WTC11 (cell line): Measurements from ENCODE around the gene RANBP9. TPM values are rescaled to one million over a fixed set of nuclear protein-coding genes. Genes with fewer than 3 reads are reported as not detected.

Experiments
- ATAC-seq: fragments of 200-7000 bp; cut with Tn5 transposase; 2 replicates; pipeline ENCODE4 v1.10.0; 2021; ENCODE audit warnings: mild to moderate bottlenecking, moderate library complexity
- Bru-seq: library from RNA; stranded (reverse); fragments of 400-500 nt; gene quantifications from one replicate; lab custom pipeline; 2021; lab: Mats Ljungman, UMichigan
- CTCF ChIA-PET: fragments of 300-600 bp; sonication (Branson Sonifier 250); formaldehyde crosslinking; loops from one replicate; lab custom pipeline; 2021; ENCODE audit warnings: antibody characterized with exemption; lab: Charles Lee
- POLR2A ChIA-PET: fragments of 350-600 bp; sonication (Branson Sonifier 250); formaldehyde crosslinking; loops from one replicate; lab custom pipeline; 2021; ENCODE audit warnings: antibody characterized with exemption; lab: Charles Lee
- DNase-seq: peaks from one replicate; pipeline ENCODE4 v3.0.0; 2021; ENCODE audit warnings: low spot score
- H3K27ac Mint-ChIP-seq: 2 replicates; pipeline ENCODE4 v1.8.0; 2021; ENCODE audit warnings: mixed read lengths
- H3K27me3 Mint-ChIP-seq: 2 replicates; pipeline ENCODE4 v1.8.0; 2021; ENCODE audit warnings: low read depth, mild to moderate bottlenecking, moderate library complexity, mixed read lengths
- H3K36me3 Mint-ChIP-seq: 2 replicates; pipeline ENCODE4 v1.8.0; 2021; ENCODE audit warnings: mixed read lengths
- H3K4me1 Mint-ChIP-seq: 2 replicates; pipeline ENCODE4 v1.8.0; 2022; ENCODE audit warnings: mixed read lengths
- H3K4me3 Mint-ChIP-seq: 2 replicates; pipeline ENCODE4 v1.8.0; 2021; ENCODE audit warnings: mild to moderate bottlenecking, moderate library complexity, mixed read lengths
- H3K9me3 Mint-ChIP-seq: 2 replicates; pipeline ENCODE4 v1.8.0; 2021; ENCODE audit warnings: mixed read lengths
- AFF4 ChIP-seq: sonication (generic); formaldehyde crosslinking; IDR thresholded peaks from 2 replicates; pipeline ENCODE4 v1.8.1; 2023; ENCODE audit warnings: mild to moderate bottlenecking, missing genetic modification reagents, borderline replicate concordance
- E2F4 ChIP-seq: sonication (generic); formaldehyde crosslinking; IDR thresholded peaks from 2 replicates; pipeline ENCODE4 v1.8.1; 2022; ENCODE audit warnings: low read depth, mild to moderate bottlenecking, moderate library complexity, missing genetic modification reagents, borderline replicate concordance
- E2F5 ChIP-seq: sonication (generic); formaldehyde crosslinking; IDR thresholded peaks from 2 replicates; pipeline ENCODE4 v1.8.1; 2022; ENCODE audit warnings: mild to moderate bottlenecking, moderate library complexity, missing genetic modification reagents
- EMX1 ChIP-seq: fragments of 250-450 bp; sonication (Bioruptor Pico); IDR thresholded peaks from 2 replicates; pipeline ENCODE4 v1.8.0; 2021; ENCODE audit warnings: mild to moderate bottlenecking
- GTF2I ChIP-seq: fragments of 250-450 bp; sonication (Bioruptor Pico); conservative IDR thresholded peaks from 2 replicates; pipeline ENCODE4 v1.4.0; 2021; ENCODE audit warnings: mild to moderate bottlenecking
- HMGXB4 ChIP-seq: sonication (generic); formaldehyde crosslinking; IDR thresholded peaks from 2 replicates; pipeline ENCODE4 v1.8.1; 2023; ENCODE audit warnings: mild to moderate bottlenecking, moderate library complexity, missing genetic modification reagents
- JAZF1 ChIP-seq: fragments of 250-450 bp; sonication (Bioruptor Pico); IDR thresholded peaks from 2 replicates; pipeline ENCODE4 v1.9.0; 2021; ENCODE audit warnings: moderate library complexity, mild to moderate bottlenecking, inconsistent platforms
- KAT7 ChIP-seq: sonication (generic); formaldehyde crosslinking; IDR thresholded peaks from 2 replicates; pipeline ENCODE4 v1.8.1; 2023; ENCODE audit warnings: missing genetic modification reagents, mild to moderate bottlenecking, borderline replicate concordance
- MAX ChIP-seq: sonication (generic); formaldehyde crosslinking; IDR thresholded peaks from 2 replicates; pipeline ENCODE4 v1.8.0; 2022; ENCODE audit warnings: mild to moderate bottlenecking, missing genetic modification reagents
- OVOL2 ChIP-seq: fragments of 250-450 bp; sonication (Bioruptor Pico); IDR thresholded peaks from 2 replicates; pipeline ENCODE4 v1.9.0; 2021; ENCODE audit warnings: mild to moderate bottlenecking, borderline replicate concordance
- PREB ChIP-seq: sonication (generic); formaldehyde crosslinking; IDR thresholded peaks from 2 replicates; pipeline ENCODE4 v1.8.1; 2022; ENCODE audit warnings: mild to moderate bottlenecking, missing genetic modification reagents, moderate library complexity, borderline replicate concordance
- SMAD3 ChIP-seq: sonication (generic); formaldehyde crosslinking; IDR thresholded peaks from 2 replicates; pipeline ENCODE4 v1.8.0; 2022; ENCODE audit warnings: missing genetic modification reagents, mild to moderate bottlenecking, borderline replicate concordance
- SMAD4 ChIP-seq: sonication (generic); formaldehyde crosslinking; IDR thresholded peaks from 2 replicates; pipeline ENCODE4 v1.8.0; 2022; ENCODE audit warnings: mild to moderate bottlenecking, missing genetic modification reagents
- SP1 ChIP-seq: sonication (generic); formaldehyde crosslinking; conservative IDR thresholded peaks from 2 replicates; pipeline ENCODE4 v1.8.1; 2022; ENCODE audit warnings: missing genetic modification reagents
- TEAD1 ChIP-seq: sonication (generic); formaldehyde crosslinking; IDR thresholded peaks from 2 replicates; pipeline ENCODE4 v1.8.0; 2022; ENCODE audit warnings: mild to moderate bottlenecking, missing genetic modification reagents
- ZBTB21 ChIP-seq: sonication (generic); formaldehyde crosslinking; IDR thresholded peaks from 2 replicates; pipeline ENCODE4 v1.8.1; 2023; ENCODE audit warnings: mild to moderate bottlenecking, missing genetic modification reagents, borderline replicate concordance
- ZNF281 ChIP-seq: sonication (generic); formaldehyde crosslinking; IDR thresholded peaks from 2 replicates; pipeline ENCODE4 v1.8.0; 2023; ENCODE audit warnings: mild to moderate bottlenecking, missing genetic modification reagents
- ZNF317 ChIP-seq: sonication (generic); formaldehyde crosslinking; IDR thresholded peaks from 2 replicates; pipeline ENCODE4 v1.8.1; 2023; ENCODE audit warnings: low read depth, mild to moderate bottlenecking, moderate library complexity, missing genetic modification reagents, borderline replicate concordance
- ZNF512 ChIP-seq: sonication (generic); formaldehyde crosslinking; IDR thresholded peaks from 2 replicates; pipeline ENCODE4 v1.8.1; 2022; ENCODE audit warnings: missing genetic modification reagents, borderline replicate concordance
- ZNF671 ChIP-seq: fragments of 250-450 bp; sonication (Bioruptor Pico); IDR thresholded peaks from 2 replicates; pipeline ENCODE4 v1.8.0; 2021; ENCODE audit warnings: mild to moderate bottlenecking
- long read RNA-seq, 3 experiments: library from RNA in 1 of 3; library from capped mRNA in 1 of 3; library from polyadenylated mRNA in 1 of 3; unstranded in 2 of 3; stranded (forward) in 1 of 3; transcript quantifications; one replicate each; pipeline ENCODE4 v2.0.0, GENCODE V29; 2021
- total RNA-seq: library from RNA; stranded (reverse); gene quantifications from 3 replicates; pipeline ENCODE4 v1.2.3, GENCODE V29; 2021

The RANBP9 gene
- total RNA-seq (31.5 to 33.4 TPM (median 33.4 TPM) in 3 replicates), Bru-seq, nascent RNA (percentile 82 among the genes with signal in this experiment)
- long read RNA-seq, experiment 1, transcript RANBP9-201 (14 exons, 3,113 nt), result major isoform, 50 of 76 reads
- long read RNA-seq, experiment 1, partial matches to known transcripts, result 13 of 76 reads
- long read RNA-seq, experiment 1, other reads (novel, unspliced or antisense), result 13 of 76 reads
- long read RNA-seq, experiment 2, transcript RANBP9-201 (14 exons, 3,113 nt), result major isoform, 13 of 48 reads
- long read RNA-seq, experiment 2, partial matches to known transcripts, result 22 of 48 reads
- long read RNA-seq, experiment 2, other reads (novel, unspliced or antisense), result 11 of 48 reads
- long read RNA-seq, experiment 3, partial matches to known transcripts, result 0 of 14 reads
- long read RNA-seq, experiment 3, other reads (novel, unspliced or antisense), result 13 of 14 reads

GRCh38 chr6:13711733-13712598, at the start of gene RANBP9:
Gene RANBP9, minus strand, starts transcription at chr6:13711835. Its CDS starts 330 bp downstream, at chr6:13711505.
- Mint-ChIP-seq H3K4me3 (peak within 1 kb of the TSS; percentile 96), H3K36me3 (peaks cover 12% of the 10 kb centered on the region), H3K4me1 (peaks cover 30% of the 10 kb centered on the region), H3K27me3 (peaks cover 2% of the 10 kb centered on the region; the same call in 1 of the 2 replicates), H3K9me3 (peaks cover 14% of the 10 kb centered on the region), H3K27ac (peak within 1 kb of the TSS; percentile 96)
- ChIA-PET POLR2A (no interaction called here), CTCF (interaction anchor here (1.0 to 1.1 kb wide), 2 partner anchors 58 to 87 kb away, joined by 3 to 5 read pairs; no protein-coding TSS in a partner anchor)
- DNase-seq (peak; percentile 85), ATAC-seq (peak; percentile 82)
- TF ChIP-seq EMX1 (CRISPR knock-in tag), result no peak
- TF ChIP-seq SMAD4, result 0 out of 2 replicates have a peak, but pooled peaks have one; percentile 24
- TF ChIP-seq GTF2I, result no peak
- TF ChIP-seq ZNF281, result no peak
- peak; percentile 54; the same call in 1 of the 2 replicates for TF ChIP-seq HMGXB4 (CRISPR knock-in tag)
- TF ChIP-seq ZNF512 (CRISPR knock-in tag), result no peak
- no peak for TF ChIP-seq AFF4 (CRISPR knock-in tag)
- TF ChIP-seq JAZF1 (CRISPR knock-in tag), result no peak
- TF ChIP-seq MAX (CRISPR knock-in tag), result peak; percentile 80
- 0 out of 2 replicates have a peak, but pooled peaks have one; percentile 45 for TF ChIP-seq PREB (CRISPR knock-in tag)
- TF ChIP-seq ZBTB21 (CRISPR knock-in tag), result no peak
- no peak for TF ChIP-seq OVOL2 (CRISPR knock-in tag)
- TF ChIP-seq TEAD1 (CRISPR knock-in tag), result peak; percentile 82
- TF ChIP-seq SMAD3 (CRISPR knock-in tag), result 0 out of 2 replicates have a peak, but pooled peaks have one; percentile 16
- no peak for TF ChIP-seq E2F4 (CRISPR knock-in tag)
- 0 out of 2 replicates have a peak, but pooled peaks have one; percentile 30 for TF ChIP-seq ZNF317 (CRISPR knock-in tag)
- no peak for TF ChIP-seq ZNF671 (CRISPR knock-in tag)
- TF ChIP-seq KAT7, result 0 out of 2 replicates have a peak, but pooled peaks have one; percentile 69
- peak; percentile 80 for TF ChIP-seq E2F5
- TF ChIP-seq SP1 (CRISPR knock-in tag), result peak; percentile 65
